NCI-H128 (cell line): ENCODE data around the gene ACOXL.

Source experiments
- DNase-seq: peaks from one replicate; lab custom pipeline; 2025; ENCODE audit not compliant: unreplicated experiment; lab: John Stamatoyannopoulos, UW

Gene ACOXL

DNA sequence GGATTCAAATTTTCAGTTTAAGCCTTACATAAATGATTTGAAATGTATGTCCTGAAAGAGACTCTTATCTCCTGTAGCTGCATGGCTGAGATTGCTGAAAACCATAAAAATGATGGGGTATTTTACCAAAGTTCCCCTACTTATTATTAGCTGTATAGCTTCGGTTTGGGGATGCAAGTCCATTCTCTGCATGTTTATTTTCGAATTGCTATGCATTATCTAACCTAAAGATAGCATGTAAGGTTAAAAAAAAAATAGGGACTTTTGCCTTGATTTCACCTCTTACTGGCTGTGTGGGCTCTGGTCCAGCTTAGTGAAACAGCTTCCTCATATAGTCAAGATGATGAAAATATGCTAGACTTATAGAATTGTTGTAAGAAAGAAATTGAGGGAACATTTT, 14.0 kb upstream of the ACOXL start:
- DNase-seq, result no peak

DNA sequence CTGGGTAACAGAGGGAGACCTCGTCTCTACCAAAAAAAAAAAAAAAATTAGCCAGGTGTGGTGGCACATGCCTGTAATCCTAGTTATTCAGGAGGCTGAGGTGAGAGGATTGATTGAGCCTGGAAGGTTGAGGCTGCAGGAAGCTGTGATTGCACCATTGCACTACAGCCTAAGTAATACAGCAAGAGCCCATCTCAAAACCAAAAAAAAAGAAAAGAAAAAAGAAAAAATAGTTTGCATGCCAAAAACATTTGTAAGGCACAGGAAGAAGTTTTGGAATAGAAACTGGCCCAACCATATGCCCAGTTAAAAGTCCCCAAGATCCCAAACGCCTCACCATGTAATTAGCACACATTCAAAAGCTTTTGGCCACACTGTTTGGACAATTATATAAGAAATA, 13.4 kb upstream of the ACOXL start:
- no peak for DNase-seq

DNA sequence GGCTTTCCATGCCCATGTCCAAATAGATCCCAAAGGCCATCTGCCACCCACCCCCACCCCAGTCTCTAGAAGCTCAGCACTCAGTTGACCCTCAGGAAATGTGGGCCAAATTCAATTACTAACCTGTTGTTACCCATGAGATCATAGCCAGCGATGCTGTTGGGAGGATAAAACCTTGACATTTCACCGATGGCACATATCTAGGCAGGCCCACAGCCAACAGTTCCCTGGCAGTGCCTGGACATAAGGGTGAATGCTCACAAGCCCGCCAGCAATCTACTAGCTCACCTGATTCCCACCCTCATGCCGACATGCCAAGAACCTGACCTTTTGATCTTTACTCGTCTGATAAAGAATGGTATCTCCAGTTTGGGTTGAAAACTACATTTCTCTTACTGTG, 11.8 kb upstream of the ACOXL start:
- no peak for DNase-seq

DNA sequence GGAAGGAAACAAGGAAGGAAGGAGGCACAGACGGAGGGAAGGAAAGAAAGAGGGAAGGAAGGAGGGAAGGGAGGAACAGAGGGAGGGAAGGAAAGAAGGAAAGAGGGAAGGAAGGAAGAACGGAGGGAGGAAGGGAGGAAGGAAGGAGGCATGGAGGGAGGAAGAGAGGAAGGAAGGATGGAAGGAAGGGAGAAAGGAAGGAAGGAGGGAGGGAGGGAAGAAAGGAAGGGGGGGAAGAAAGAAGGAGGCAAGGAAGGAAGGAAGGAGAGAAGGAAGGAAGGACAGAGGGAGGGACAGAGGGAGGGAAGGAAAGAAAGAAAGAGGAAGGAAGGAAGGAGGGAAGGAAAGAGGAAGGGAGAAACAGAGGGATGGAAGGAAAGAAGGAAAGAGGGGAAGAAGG, 7.6 kb upstream of the ACOXL start:
- DNase-seq, result no peak

DNA sequence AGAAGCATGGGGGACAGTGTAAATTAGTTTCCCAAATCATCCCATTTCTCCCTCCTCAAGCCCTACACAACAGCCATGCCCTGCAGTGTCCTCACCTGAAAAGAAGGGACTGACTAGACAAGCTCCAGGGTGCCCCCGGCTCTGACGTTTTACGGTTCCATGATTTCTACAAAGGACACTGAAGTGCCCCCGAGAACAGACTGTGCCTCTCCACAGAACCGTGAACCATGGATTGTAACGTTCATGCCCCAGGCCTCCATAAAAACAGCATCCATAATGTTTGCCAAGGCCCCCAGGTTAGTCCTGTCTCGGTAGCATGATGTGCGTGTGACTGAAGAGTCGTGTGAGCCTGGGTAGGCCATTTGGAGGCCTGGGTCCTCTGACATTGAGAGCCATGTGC, 7.0 kb upstream of the ACOXL start:
- no peak for DNase-seq

DNA sequence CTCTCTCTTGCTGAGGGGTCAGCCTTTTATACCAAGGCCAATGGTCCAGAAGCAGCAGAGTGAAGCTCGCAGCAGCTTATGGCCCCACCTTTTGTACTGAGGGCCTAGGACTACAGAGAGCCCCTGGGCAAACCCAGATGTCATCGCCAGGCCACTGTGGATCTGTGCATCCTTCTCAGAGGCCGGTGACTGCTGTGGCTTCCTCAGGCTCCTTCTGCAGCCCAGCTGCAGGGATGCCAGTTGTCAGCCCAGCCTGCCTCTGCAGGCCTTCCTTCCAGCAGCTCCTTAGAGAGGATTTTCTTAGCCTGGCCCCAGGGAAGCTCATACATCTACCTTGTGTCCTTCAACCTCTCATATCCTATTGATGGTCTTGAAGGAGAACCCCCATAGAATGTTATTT, 6.5 kb upstream of the ACOXL start:
- no peak for DNase-seq

DNA sequence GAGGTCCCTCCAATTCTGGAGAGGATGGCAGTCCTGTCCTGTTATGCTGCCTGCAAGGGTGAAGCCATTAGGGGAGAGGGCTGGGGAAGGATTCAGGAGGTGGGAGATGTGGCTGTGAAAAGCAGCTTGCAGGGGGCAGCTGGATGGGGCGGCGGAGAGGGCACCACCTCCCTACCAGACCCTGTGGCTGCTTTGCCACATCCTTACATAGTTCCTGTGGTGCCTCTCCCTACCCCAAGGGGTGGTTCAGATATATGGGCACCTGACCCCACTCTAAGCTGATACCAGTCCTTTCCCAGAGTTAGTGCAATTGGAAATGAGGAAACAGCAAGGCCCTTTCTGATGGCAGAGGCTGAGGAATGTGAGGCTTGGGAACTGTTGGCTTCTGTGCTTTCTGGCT, 6.1 kb upstream of the ACOXL start:
- no peak for DNase-seq

DNA sequence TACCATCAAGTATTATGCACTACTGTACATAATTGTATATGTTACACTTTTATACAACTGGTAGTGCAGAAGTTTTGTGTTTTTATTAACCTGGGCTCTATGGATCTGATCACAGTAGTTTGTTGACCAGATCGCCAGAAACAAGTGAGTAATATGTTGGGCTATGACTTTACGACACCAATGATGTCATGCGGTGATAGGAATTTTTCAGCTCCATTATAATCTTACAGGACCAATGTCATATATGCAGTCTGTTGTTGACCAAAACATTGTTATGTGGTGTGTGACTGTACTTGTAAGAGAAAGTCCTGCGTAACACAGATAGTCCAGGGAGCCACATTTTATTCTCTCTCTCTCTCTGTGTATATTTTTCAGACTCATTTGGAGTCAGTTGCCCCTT, 4.5 kb upstream of the ACOXL start:
- DNase-seq, result no peak

DNA sequence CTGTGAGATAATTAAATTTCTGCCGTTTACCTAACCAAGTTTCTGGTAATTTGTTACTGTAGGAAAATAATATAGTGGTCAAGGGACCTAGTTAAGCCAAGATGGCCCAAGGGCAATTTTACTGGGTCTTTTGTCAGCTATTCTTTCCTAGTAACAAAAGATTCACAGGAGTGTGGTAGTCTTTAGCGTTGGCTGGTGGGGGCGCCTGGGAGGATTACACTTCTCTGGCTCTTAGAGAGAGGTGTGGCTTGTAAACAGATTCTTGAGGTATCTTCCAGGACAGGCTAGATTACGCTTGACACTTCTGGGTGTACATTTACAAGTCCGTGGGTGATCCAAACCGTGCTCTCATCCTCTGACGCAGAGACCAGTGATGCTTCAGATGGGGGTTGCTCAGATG, 3.3 kb upstream of the ACOXL start:
- no peak for DNase-seq

DNA sequence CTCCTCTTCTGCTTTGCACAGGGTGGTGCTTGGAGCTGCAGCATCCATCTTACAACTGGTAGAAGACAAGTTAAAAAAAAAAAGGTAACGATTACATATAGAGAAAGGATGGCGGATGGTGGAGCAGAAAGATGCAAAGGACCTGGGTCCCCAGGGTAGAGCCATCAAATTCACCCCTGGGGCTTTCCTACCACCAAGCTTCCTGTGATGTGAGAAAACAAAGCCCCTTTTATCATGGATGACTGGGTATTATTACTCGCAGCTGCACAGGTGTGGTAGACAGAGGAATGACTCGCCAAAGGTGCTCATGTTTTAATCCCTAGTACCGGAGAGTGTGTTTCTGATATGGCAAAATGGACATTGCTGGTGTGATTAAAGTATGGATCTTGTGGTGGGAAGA, 1.3 kb upstream of the ACOXL start:
- DNase-seq, result no peak

DNA sequence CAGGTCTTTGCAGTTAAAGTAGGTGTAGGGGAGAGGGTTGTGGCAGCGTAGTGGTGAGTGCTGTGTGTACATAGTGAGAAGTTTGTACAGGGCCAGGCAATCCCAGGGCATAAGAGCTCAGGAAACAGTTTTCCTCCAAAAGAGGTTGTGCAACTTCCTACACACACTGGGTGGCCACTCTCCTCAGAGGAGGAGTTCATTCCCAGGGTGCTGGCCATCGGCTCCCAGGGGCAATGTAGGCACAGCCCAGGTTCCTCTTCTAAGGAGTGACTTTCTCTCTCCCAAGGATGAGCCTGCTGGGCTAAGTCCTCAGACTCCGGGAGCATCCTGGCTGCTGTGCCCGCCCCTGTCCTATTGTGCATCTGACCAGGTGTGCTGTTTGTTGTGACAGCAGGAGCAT, 3.0 kb downstream of the ACOXL start:
- DNase-seq, result no peak

DNA sequence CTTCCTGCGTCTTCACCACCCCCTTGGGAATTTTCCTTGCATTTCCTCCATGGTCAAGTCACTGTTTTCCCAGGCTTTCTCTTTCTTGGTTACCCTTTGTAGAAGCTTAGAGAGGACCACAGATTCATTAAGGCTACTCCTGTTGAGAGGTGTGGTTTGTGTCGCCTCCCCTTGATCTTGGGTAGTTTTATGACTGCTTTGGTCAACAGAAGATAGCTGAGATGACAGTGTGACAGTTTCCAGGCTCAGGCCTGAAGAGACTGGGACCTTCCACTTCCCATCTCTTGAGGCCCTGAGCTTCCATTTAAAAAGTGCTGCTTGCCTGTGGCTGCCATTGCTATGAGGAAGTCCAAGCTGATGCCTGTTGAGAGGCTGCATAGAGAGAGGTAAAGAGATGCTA, 5.4 kb downstream of the ACOXL start:
- no peak for DNase-seq

DNA sequence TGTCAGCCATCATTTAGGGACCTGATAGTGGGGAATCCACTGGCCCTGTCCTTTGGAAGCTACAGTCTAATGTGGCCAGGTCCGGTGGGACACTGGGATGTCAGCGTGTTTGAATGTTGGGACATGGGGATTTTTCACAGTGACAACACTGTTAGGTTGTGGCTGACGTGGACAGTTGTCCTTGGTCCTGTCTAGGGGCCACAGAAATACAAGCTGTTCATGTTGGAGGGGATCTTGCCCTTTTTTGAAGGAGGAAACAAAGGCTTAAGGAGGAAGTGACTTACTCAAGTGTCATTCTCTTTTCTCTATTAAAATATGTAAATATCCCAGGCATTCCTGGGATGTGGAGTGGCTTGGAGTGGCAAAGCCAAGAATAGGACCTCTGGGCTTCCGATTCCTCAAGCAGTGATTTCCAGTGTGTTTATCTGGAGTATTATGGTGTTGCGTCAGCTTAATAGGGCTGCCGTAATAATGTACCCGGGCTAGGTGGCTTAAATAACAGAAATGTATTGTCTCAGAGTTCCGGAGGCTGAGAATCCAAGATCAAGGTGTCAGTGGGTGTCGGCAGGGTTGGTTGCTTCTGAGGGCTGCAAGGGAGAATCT, 8.5 kb downstream of the ACOXL start:
- DNase-seq, result no peak

DNA sequence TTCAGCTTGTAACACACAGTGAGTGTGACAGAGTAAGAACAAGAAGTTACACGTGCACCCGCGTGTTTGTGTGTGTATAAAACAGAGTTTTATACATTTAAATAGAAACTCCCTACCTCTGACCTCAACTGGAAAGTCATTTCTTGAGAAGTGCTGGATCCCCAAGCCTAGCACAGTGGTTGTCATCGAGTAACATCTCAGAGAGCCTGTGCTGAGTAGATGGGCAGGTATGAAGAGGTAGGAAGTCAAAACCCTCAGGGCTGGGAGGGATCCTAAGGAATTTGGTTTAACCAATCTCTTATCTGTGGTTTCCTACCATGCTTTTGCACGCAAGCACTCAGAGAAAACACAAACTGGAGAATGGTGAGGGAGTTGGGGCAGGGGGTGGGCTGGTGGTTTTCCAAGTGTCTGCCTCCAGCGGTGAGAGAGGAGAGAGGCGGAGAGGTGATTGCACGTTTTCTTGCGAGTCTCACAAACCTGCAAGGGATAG, 9.2 kb downstream of the ACOXL start:
- DNase-seq, result no peak

DNA sequence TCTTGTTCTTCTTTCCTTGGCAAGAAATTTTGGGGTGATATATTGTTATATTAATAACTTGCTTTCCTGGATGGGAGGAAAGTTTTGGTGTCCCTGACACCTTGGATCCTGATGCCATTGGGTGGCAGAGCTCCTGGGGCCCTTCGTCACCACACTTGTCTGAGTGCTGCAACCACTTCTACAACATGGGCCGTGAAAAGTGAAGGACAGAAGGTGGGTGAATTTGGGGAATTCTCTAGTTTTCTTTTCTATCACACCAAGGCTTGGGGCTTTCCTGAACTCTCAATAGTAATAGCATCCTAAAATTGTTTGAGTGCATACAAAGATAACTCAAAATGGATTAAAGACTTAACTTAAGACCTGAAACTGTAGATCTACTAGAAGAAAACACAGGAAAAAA, 10.0 kb downstream of the ACOXL start:
- no peak for DNase-seq

DNA sequence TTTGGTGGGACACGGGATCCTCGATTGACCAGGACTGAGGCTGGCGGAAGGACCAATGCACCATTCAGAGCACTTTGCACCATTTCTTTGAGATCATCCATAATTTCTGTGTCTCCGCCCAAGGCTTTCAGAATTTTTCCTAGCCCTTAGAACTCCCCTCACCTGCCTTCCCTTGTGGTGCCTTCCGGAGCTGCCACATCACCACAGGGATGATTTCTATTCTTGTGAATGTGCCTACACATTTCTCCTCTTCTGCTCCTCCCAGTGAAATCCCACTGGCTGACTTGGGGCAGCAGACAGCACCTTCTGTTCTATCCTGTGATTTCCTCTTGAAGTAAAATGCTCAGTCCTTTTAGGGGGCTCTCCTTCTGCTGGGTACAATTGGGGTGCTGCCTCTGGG, 11.2 kb downstream of the ACOXL start:
- no peak for DNase-seq

DNA sequence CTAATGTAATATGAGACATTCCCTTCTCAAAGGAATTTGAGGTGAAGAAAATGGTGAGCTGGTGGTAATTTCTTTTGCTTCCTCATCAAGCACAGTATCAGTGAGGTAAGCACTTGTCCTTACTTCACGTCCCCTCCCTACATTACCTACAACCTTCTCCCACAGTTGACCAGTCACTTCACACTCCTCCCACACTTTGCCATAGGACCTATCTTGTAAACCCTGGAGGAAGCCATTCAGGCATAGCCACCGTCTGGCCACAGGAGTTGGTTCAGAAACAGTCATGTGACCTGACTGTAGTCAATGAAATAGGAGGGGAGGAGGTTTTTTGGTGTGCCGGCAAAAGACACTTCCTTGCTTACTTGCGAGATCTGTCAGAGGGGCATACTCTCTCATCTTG, 12.1 kb downstream of the ACOXL start:
- no peak for DNase-seq

DNA sequence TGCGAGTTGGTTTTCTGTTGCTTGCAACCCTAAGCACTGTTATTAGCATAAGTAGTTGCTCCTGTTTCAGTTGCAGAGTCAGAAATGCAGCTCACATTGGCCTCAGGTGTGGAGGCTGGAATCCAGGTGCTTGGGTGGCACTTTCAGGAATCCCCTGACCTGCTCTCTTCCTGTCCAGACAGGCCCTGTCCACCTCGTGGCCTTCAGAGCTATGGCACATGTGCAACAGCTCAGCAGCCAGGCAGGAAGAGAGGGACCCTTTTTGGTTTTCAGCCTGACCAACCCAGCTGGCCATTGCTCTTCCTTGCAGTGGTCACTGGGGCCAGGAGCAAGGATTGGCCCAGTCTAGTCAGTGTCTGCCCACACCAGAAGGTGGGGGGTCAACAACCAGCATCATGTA, 12.7 kb downstream of the ACOXL start:
- no peak for DNase-seq

DNA sequence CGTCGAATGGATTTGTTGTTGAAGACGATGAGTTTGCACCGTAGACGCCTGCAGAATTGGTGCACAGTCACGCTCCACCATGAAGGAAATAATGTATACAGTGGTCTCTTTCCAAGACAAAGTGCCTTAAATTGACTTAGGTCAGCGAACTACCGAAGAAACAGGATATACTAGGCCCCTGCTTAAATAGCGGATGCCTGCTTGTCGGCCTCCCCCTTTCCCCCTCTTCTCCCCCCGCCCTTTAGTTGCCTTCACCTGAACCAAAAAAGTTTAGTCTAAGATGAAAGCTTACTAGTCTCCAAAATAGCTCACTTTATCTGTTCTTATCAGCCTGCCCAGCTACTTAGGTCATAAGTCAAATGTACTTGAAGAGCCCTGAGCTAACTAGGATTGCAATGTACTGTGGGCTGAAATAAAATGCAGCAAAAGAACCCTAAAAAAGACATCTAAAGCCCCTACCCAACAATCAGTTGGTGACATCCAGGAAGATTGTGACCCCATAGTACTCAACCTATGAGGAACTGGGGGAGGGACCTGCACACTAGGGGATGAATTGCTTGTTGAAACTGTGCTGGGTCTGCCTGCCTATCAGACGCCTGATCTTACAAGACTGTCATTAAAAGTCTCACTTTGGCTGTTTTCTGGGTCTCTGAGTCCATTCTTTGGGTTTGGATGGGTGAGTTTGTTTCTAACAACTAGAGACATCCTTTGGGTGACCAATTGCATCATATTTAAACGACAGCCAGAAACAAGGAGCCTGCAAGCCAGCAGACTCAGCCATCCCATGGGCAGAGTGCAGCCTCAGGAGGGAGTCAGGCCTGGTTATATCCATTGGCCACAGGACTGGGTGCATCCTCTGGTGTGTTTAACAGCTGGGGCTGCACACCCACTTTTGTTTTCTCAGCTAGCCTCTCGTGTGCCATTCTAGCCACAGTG, 14.5 kb downstream of the ACOXL start:
- no peak for DNase-seq

DNA sequence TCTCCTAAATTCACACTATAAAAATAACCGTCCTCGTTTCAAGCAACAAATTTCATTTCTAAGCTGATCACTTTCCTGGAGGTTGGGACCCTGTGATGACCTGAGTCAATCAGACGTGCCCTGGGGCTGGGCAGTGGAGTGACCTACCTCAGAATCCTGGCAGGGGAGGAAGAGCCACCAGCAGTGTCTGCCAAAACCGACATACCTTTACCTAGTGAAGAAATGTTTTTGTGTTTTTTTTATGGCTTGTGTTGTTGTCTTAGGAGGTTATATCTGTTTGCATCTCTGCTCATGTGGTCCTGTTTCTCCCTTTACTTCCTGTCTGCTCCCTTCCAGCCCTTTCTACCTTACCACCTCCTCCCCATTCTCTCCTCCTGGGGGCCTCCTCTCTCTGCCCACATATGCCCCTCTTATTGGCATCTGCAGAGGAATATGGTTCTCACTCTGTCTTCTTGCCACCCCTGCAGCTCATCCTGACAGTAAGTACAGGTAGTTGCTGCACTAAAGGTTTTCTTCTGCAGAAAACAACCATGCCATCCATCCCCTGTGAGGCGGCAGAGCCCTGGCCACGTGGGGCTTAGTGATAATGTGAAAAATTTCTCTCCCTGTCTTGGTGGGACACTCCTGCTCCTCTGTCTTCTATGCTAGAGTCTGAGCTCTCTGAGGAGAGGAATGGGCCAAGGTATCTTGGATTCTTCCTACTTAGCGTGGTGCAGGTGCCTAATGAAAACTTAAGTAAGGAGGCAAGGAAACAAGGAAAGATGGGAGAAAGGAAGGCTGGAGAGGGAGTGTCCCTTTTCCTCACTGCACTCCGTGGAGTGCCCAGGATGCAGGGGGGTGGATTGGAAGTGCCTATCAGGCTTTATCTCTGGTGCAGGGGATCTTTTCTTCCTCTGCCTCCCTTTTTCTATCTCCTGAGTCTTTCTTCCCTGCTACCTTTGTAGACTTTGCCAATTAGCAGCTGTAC, 15.4 kb downstream of the ACOXL start:
- no peak for DNase-seq

DNA sequence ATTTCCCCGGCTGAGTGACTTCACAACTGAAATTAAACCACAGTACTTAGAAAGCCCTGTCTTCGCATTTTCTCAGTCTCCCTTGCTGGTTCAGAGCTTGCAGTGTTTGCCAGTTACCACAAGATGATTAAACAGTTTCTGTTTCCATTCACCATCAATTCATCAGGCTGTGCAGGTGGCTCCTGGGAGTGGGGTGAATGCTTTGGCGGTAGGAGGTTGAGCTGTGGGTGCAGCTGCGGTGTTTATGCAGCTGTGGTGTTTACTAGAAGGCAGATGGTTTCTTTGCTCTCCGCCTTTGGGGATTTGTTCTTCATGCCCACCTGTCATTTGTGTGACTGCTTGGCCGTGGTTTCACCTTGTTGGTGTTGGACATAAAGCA, 16.1 kb downstream of the ACOXL start:
- DNase-seq, result peak; percentile 61

DNA sequence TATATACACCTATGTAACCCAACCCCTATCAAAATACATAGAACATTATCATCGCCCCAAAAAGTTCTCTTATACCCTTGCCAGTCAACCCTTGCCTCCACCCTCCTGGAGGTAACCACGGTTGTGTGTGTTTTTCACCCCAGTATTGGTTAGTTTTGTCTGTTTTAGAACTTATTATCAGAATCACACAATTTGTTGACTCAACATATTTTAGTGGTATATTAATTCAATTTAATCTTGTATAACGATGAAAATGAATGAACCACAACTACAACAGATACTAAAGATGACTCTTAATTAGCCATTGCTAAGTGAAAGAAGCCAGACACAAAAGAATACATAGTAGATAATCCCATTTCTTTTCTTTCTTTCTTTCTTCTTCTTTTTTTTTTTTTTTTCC, 19.3 kb downstream of the ACOXL start:
- no peak for DNase-seq
